ENCODE results near the gene NTSR1.

NTSR1 gene

DNA sequence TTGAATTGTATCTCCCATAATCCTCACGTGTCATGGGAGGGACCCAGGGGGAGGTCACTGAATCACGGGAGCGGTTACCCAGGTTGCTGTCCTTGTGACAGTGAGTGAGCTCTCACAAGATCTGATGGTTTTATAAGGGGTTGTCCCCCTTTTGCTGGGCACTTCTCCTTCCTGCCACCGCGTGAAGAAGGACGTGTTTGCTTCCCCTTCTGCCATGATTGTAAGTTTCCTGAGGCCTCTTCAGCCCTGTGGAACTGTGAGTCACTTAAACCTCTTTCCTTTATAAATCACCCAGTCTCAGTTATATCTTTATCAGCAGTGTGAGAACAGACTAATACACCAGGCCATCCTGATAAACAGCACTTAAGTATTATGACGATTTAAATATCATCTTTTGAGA, 78.7 kb downstream of the NTSR1 start:
- no peak for DNase-seq (ENCODE audit: low read depth, low spot score)

DNA sequence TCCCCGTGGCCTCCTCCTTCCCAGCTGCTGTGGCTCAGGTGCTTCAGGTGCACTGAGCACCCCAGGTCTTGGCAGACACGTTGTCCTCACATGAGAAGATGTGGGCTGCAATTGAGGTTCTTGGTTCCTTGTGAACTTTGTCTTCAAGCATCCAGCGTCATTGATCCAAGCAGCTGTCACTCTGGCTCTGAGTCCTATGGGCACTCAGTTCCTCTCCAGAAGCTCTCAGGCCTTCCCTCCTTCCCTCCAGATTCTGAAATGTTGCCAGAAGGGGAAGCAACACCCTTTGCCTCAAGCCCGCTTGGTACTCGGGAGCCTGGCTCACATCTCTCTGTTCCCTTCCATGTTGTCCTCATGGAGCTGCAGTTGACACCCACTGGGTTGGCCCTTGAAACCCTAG, 79.2 kb downstream of the NTSR1 start:
- DNase-seq (ENCODE audit: low read depth, low spot score) = no peak

DNA sequence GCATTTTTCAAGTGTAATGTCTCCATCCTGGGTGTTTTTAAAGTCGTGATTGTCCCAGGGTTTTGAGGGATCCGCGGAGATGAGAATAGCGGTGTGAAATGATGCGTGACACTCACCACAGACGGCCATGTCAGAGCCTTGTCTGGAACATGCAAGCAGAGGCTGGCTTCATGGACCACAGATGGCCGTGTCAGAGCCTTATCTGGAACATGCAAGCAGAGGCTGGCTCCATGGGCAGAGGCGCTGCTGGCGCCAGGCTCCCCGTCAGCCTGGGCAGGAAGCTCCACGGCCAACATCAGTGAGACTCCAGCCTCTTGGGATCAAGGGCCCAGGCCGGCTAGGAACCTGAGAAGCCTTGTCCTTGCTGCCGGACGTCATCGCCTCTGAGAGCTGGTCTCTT, 80.0 kb downstream of the NTSR1 start:
- no peak for DNase-seq (ENCODE audit: low read depth, low spot score)

DNA sequence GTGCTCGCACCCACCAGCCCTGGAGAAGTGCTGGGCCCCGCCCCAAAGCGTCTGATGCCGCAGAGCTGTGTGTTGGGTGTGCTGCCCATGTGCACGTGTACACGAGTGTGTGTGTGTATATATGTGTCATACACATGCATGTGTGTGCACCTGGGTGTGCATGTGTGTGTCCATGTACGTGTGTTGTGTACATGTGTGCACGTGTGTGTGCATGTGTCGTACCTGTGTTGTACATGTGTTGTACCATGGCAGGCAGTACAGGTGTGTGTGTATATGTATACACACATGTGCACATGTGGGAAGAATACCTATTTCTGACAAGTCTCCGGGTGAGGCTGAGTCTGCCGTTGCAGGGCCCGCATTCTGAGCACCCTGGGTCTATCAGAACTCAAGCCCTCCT, 81.4 kb downstream of the NTSR1 start:
- no peak for DNase-seq (ENCODE audit: low read depth, low spot score)

DNA sequence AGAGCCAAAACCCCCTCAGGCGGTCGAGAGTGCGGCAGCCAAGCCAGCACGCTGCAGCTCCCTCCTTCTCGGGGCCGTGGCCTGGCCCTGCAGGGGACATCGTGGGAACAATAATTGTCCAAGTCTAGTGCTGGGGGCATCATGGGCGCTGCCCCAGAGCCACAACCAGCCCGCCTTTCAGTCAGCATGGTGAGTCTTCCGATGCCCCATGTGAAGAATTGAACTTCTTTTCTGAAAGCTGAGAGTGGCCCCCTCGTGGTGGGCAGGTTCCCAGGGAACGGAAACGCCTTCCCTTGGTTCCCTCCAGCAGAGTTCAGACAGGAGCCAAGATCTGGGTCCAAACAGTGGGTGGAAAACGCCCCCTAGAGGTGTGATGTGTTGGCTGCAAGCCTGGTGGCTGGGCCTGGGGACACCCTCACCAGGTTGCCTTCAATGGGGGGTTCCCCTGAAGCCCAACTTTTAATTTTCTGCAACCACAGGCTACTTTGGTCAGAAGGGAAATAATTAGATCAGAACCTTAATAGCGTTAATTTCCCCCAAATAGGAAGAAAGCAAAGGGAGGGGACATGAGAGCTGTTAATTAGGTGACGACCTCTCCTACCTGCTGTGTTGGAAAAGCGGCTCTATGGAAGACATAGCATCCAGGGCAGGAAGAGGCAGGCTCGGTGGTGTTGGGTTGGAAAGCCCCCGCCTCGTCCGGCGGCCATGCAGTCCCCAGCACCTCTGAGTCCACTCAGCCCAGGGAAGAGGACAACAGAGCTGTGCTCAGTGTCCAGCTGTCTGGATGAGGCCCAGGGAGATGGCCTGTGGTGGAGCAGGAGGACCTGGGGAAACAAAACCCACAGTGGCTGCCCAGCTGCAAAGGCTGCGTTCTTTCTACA, 82.9 kb downstream of the NTSR1 start:
- peak; percentile 45 for DNase-seq (ENCODE audit: low read depth, low spot score)

- no peak for DNase-seq (ENCODE audit: low read depth, low spot score)
These were observed 83.7 kb downstream of the NTSR1 start for GRCh38 chr20:62792182-62792939.

DNA sequence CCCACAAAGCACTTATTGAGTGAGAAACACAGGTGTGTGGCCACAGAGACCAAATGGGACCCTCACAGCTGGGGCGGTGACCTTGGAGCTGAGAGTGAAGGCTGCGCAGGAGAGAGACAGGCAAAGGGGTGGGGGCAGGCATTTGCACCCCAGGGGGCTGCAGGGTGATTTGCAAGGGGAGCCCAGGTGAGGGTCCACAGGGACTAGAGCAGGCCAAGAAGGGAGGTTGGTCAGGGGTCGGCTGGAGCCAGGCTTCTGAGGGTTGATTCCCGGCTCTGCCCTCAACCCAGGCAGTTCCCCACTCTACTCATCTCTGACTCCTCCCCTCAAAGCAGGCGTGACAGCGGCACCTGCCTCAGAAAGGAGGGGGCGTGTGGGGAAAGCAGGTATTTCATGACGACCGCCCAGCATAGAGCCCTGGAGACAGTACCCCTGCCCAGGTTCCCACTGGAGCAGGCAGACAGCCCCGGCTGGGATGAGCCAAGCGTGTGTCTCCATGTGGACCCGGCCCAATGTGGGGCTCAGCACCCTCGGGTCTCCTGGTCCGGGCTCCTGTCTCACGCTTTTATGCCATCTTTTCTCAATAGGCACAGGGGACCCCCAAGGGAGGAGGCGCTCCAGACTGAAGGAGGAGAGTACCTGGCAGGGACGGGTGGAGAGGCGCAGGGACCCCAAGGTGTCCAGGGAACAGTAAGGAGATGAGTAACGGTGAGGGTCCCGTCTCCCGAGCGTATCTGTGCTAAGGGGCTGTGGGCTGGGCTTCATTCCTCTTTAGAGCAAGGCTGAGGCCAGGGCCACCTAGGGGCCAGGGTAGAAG, 84.5 kb downstream of the NTSR1 start:
- no peak for DNase-seq (ENCODE audit: low read depth, low spot score)

- no peak for DNase-seq (ENCODE audit: low read depth, low spot score)
These were observed 85.0 kb downstream of the NTSR1 start for GRCh38 chr20:62793757-62794006.

- peak; percentile 77 for DNase-seq (ENCODE audit: low read depth, low spot score)
These were observed 85.5 kb downstream of the NTSR1 start for GRCh38 chr20:62794007-62794724.

DNA sequence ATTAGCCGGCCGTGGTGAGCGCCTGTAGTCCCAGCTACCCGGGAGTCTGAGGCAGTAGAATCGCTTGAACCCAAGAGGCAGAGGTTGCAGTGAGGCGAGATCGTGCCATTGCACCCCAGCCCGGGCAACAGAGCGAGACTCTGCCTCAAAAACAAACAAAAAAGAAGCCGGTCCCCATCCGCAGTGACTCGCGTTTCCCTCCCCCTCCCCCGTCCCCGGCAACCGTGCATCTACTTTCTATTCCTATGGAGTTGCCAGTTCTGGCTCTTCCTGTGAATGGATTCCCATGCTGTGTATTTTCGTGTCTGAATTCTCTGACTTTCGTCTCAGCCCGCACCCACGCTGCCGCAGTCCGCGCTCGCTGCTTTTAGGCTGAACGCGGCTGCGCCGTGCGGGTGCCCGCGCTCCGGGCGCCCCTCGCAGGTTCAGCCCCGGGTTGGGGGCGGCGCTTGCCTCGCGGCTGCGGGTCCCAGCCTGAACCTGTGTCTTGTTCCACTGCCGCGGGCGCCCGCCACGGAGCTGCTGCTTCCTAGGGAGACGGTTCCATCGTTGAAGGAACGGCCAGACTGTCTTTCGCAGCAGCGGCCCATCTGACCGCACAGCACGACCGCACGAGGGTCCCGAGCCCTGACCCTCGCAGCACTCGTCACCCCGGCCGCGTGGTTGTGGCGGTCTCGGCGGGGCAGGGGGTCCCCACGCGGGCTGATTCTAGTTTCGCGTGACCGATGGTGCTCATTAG, 86.6 kb downstream of the NTSR1 start:
- peak; percentile 51 for DNase-seq (ENCODE audit: low read depth, low spot score)

DNA sequence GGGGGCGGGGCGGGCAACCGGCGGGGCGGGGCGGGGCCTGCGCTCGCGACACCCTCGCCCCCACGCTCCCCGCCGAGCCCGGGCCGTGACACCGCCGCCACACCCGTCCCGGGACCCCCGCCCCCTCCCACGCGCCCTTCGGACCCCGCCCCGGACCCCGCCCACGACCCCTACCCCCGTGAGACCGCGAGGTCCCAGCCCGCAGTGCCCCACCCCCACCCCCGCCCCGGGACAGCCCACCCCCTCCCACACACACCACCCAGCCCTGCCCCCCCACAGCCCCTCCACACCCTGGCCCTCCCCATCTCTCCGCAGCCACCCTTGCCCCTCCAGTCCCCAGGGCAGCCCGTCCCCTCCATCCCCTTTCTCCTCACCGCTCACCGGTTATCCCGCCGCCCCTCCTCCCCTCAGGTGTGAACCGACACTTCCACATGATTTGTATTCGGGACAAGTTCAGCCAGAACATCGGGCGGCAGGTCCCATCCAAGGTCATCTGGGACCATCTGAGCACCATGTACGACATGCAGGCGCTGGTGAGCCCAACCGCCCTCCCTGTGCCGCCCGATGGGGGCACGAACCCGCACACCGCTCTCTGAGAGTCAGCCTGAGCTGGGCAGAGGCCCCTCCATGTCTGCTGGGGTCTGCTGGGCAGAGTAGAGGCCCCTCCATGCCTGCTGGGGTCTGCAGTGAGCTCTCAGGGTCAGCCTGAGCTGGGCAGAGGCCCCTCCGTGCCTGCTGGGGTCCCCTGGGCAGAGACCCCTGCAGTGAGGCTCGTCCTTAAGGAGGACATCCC, 88.3 kb downstream of the NTSR1 start:
- no peak for DNase-seq (ENCODE audit: low read depth, low spot score)

DNA sequence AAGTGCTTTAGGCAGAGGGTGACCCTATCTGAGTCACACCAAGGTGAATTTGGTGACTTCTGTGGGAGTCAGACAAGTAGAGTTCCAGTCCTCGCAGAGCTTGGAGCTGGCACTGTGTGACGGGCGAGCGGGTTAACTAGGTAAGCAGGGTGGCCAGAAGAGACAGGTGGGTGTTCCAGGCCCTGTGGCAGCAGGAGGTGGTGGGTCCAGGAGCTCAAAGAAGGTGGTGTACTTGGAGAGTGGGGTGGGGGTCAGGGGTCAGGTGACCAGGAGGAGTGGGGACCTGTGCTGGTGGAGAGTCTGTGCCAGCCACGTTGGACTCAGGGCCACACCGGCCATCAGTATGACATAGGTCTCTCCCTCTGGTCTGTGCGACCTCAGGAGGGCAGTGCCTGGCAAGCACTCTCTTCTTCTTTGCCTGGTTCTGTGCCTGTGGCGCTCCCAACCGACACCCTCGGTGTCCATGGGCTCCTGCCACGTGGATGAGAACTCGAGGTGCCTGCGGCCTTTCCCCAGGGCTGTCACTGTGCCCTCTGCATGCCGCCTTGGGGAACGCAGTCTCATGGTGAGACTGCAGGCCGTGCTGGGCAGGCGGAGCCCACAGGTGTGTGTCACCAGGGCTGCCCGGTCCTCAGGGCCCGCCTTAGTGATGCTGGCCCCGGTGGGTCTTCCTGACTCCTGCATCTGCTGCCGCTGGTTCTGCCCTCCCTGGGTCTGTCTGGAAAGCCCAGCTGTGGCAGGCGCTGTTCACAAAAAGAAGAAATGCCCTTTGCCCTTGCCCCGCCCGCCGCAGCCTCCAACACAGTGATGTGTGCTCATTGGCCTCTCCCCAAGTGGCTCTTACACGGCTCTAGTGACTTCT, 89.3 kb downstream of the NTSR1 start:
- no peak for DNase-seq (ENCODE audit: low read depth, low spot score)

DNA sequence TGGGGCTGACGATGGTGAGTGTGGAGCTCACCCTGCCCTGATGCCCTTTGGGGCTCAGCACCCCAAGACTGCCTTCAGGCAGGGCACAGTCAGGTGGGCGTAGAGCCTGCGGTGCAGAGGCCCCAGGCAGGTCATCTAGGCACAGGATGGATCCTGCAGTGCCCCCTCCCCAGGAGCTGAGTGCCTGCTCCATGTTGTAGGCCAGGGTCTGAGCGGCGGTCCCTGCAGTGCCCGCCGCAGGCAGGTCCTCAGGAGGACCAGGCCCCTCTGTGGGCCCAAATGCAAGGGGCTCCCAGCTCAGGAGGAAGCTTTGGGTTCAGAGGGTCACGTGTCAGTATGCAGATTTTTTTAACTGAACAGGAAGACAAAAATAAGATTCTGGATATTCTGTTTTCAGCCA, 90.4 kb downstream of the NTSR1 start:
- no peak for DNase-seq (ENCODE audit: low read depth, low spot score)

- DNase-seq (ENCODE audit: low read depth, low spot score) = no peak
These were observed 90.8 kb downstream of the NTSR1 start for GRCh38 chr20:62799459-62799858.

DNA sequence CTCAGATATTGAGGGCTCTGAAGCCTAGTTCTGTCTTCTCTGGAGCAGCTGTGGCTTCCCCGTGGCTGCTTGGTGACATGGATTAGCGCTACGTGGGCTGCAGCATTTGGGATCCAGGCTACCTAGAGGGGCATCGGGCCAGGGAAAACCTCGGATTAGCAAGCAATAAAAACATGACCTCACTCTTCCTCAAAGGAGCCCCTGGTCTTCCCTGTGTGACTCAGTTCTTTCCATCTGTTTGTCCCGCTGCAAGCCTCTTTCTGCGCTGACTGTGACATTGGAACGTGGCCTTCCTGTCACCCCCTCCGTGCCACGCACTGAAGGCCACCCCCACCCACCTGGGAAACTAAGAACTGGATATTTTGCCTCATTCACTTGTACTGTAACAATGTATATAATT, 91.2 kb downstream of the NTSR1 start:
- DNase-seq (ENCODE audit: low read depth, low spot score) = no peak

- no peak for DNase-seq (ENCODE audit: low read depth, low spot score)
These were observed 92.0 kb downstream of the NTSR1 start for GRCh38 chr20:62800314-62801259.

- DNase-seq (ENCODE audit: low read depth, low spot score) = no peak
These were observed 92.8 kb downstream of the NTSR1 start for GRCh38 chr20:62801284-62802010.
